HCT116 (cell line): ENCODE results near the gene PLAC9. TPM values are rescaled to one million over a fixed set of nuclear protein-coding genes. Genes with fewer than 3 reads are reported as not detected.

Experiments used
- ATAC-seq: fragments of 200-7000 bp; cut with Tn5 transposase; 2 replicates; pipeline ENCODE4 v1.9.1; 2020; ENCODE audit warnings: mild to moderate bottlenecking, moderate library complexity
- BruUV-seq: library from RNA; stranded (reverse); fragments of 400-500 nt; replicated peaks from 2 replicates; lab custom pipeline; 2021; lab: Mats Ljungman, UMichigan
- CTCF ChIA-PET: fragments of 300-600 bp; sonication (Branson Sonifier 250); formaldehyde crosslinking; loops from one replicate; lab custom pipeline; 2021; ENCODE audit warnings: antibody characterized with exemption; lab: Charles Lee
- POLR2A ChIA-PET: fragments of 300-600, 350-600 bp; sonication (Branson Sonifier 250); formaldehyde crosslinking; loops from one replicate; lab custom pipeline; 2021; ENCODE audit warnings: antibody characterized with exemption; lab: Charles Lee
- RAD21 ChIA-PET, 2 experiments: fragments of 300-600 bp; sonication (Branson Sonifier 250); formaldehyde crosslinking; loops; one replicate each; lab custom pipeline; 2023; ENCODE audit warnings: low total read pairs in 2 of 2; ENCODE audit not compliant: uncharacterized antibody in 2 of 2, unreplicated experiment in 2 of 2, low non-redundant PET in 1 of 2; lab: Charles Lee
- DNase-seq: peaks from one replicate; pipeline ENCODE4 v3.0.0-alpha.2; 2010; ENCODE audit warnings: low read depth, low spot score
- H2AFZ ChIP-seq: fragments of 200-600 bp; shearing (Covaris generic), sonication (generic); 2 replicates; pipeline ENCODE4 v1.6.1; 2017; ENCODE audit warnings: low read depth, mixed run types, mixed read lengths, antibody characterized with exemption, low read length; ENCODE audit not compliant: poor library complexity, severe bottlenecking
- H3K27ac ChIP-seq: 2 replicates; pipeline ENCODE4 v1.5.1; 2012; ENCODE audit warnings: low read depth, low read length
- H3K27me3 ChIP-seq: fragments of 200-600 bp; sonication (generic); 2 replicates; pipeline ENCODE4 v1.6.1; 2016; ENCODE audit warnings: mixed run types, low read length, mixed read lengths; ENCODE audit not compliant: insufficient read depth
- H3K36me3 ChIP-seq, 2 experiments: fragments of 200-500 bp in 1 of 2; fragments of 200-600 bp in 1 of 2; sonication (Bioruptor generic) in 1 of 2; sonication (generic) in 1 of 2; 2 replicates each; pipeline versions ENCODE4 v1.5.1 to v1.6.1; 2014 to 2016; ENCODE audit warnings: low read length in 2 of 2, inconsistent platforms in 1 of 2, mixed read lengths in 1 of 2, mixed run types in 1 of 2; ENCODE audit not compliant: insufficient read depth in 2 of 2, control insufficient read depth in 1 of 2
- H3K4me1 ChIP-seq, 2 experiments: fragments of 200-600 bp in 1 of 2; sonication (generic) in 1 of 2; 2 replicates each; pipeline versions ENCODE4 v1.5.1 to v1.6.1; 2012 to 2017; ENCODE audit warnings: low read length in 2 of 2, inconsistent platforms in 1 of 2, mild to moderate bottlenecking in 1 of 2, mixed read lengths in 1 of 2, mixed run types in 1 of 2, moderate library complexity in 1 of 2; ENCODE audit not compliant: insufficient read depth in 2 of 2, control insufficient read depth in 1 of 2
- H3K4me2 ChIP-seq: fragments of 200-600 bp; sonication (generic); 2 replicates; pipeline ENCODE4 v1.6.1; 2017; ENCODE audit warnings: mixed run types, low read length, mixed read lengths
- H3K4me3 ChIP-seq, 2 experiments: fragments of 200-600 bp in 1 of 2; sonication (generic) in 1 of 2; replicated peaks in 1 of 2; 2 replicates each; pipeline ENCODE4 v1.5.1; 2011 to 2016; ENCODE audit warnings: low read length in 2 of 2, control low read depth in 1 of 2, low read depth in 1 of 2, mild to moderate bottlenecking in 1 of 2, mixed read lengths in 1 of 2, mixed run types in 1 of 2
- H3K79me2 ChIP-seq: fragments of 200-600 bp; sonication (generic); 2 replicates; pipeline ENCODE4 v1.6.1; 2017; ENCODE audit warnings: mild to moderate bottlenecking, mixed run types, low read length, moderate library complexity, mixed read lengths; ENCODE audit not compliant: insufficient read depth
- H3K9ac ChIP-seq: fragments of 200-600 bp; sonication (generic); 2 replicates; pipeline ENCODE4 v1.6.1; 2016; ENCODE audit warnings: low read length, mixed read lengths
- H3K9me2 ChIP-seq: fragments of 200-600 bp; sonication (generic), shearing (Covaris generic); 2 replicates; pipeline ENCODE4 v1.6.1; 2017; ENCODE audit warnings: mixed run types, mild to moderate bottlenecking, moderate library complexity; ENCODE audit not compliant: insufficient read depth
- H3K9me3 ChIP-seq, 2 experiments: fragments of 200-500 bp in 1 of 2; fragments of 200-600 bp in 1 of 2; sonication (Bioruptor generic) in 1 of 2; sonication (generic) in 1 of 2; 2 replicates each; pipeline ENCODE4 v1.6.1; 2014 to 2017; ENCODE audit warnings: low read length in 2 of 2, mixed read lengths in 2 of 2, inconsistent platforms in 1 of 2, low read depth in 1 of 2, mild to moderate bottlenecking in 1 of 2, mixed run types in 1 of 2, moderate library complexity in 1 of 2; ENCODE audit not compliant: control insufficient read depth in 1 of 2, insufficient read depth in 1 of 2
- H4K20me1 ChIP-seq: fragments of 200-600 bp; sonication (generic), shearing (Covaris generic); 2 replicates; pipeline ENCODE4 v1.6.1; 2017; ENCODE audit warnings: mixed run types, mild to moderate bottlenecking, moderate library complexity; ENCODE audit not compliant: insufficient read depth
- ATF3 ChIP-seq: IDR thresholded peaks from 2 replicates; pipeline ENCODE4 v1.6.1; 2012
- CBX3 ChIP-seq: IDR thresholded peaks from 2 replicates; pipeline ENCODE4 v1.6.1; 2012; ENCODE audit warnings: low read depth
- CEBPB ChIP-seq: IDR thresholded peaks from 2 replicates; pipeline ENCODE4 v1.6.1; 2012; ENCODE audit warnings: low read depth
- CTCF ChIP-seq, 3 experiments: fragments of 200-600 bp in 1 of 3; sonication (generic) in 1 of 3; IDR thresholded peaks in 2 of 3; conservative IDR thresholded peaks in 1 of 3; 2 replicates each; pipeline ENCODE4 v1.5.1; 2012 to 2017; ENCODE audit warnings: low read depth in 2 of 3, low read length in 2 of 3, antibody characterized with exemption in 1 of 3, borderline replicate concordance in 1 of 3, control low read depth in 1 of 3, mild to moderate bottlenecking in 1 of 3, mixed read lengths in 1 of 3, mixed run types in 1 of 3, moderate library complexity in 1 of 3; ENCODE audit not compliant: insufficient read depth in 1 of 3
- ELF1 ChIP-seq: IDR thresholded peaks from 2 replicates; pipeline ENCODE4 v1.6.1; 2012; ENCODE audit warnings: low read depth, borderline replicate concordance
- EZH2 ChIP-seq: fragments of 200-600 bp; sonication (generic); IDR thresholded peaks from 2 replicates; pipeline ENCODE4 v1.6.1; 2017; ENCODE audit warnings: antibody characterized with exemption, mixed run types
- EZH2phosphoT487 ChIP-seq: fragments of 200-600 bp; IDR thresholded peaks from 2 replicates; pipeline ENCODE4 v1.6.1; 2018; ENCODE audit warnings: antibody characterized with exemption, borderline replicate concordance
- JUND ChIP-seq: IDR thresholded peaks from 2 replicates; pipeline ENCODE4 v1.6.1; 2012
- MAX ChIP-seq: IDR thresholded peaks from 2 replicates; pipeline ENCODE4 v1.6.1; 2012
- POLR2A ChIP-seq: IDR thresholded peaks from 2 replicates; pipeline ENCODE4 v1.7.0; 2011; ENCODE audit warnings: borderline replicate concordance; ENCODE audit not compliant: insufficient read depth, insufficient read length; ENCODE audit errors: extremely low read depth
- POLR2AphosphoS5 ChIP-seq: IDR thresholded peaks from 2 replicates; pipeline ENCODE4 v1.6.1; 2011; ENCODE audit warnings: mild to moderate bottlenecking, low read depth, low read length, moderate library complexity
- RAD21 ChIP-seq: IDR thresholded peaks from 2 replicates; pipeline ENCODE4 v1.6.1; 2012; ENCODE audit warnings: low read depth, mild to moderate bottlenecking
- REST ChIP-seq: IDR thresholded peaks from 2 replicates; pipeline ENCODE4 v1.6.1; 2012; ENCODE audit warnings: low read depth
- SIN3A ChIP-seq: IDR thresholded peaks from 2 replicates; pipeline ENCODE4 v1.6.1; 2012; ENCODE audit warnings: low read depth
- SRF ChIP-seq: IDR thresholded peaks from 2 replicates; pipeline ENCODE4 v1.6.1; 2012; ENCODE audit warnings: low read depth
- TCF7L2 ChIP-seq: IDR thresholded peaks from 2 replicates; pipeline ENCODE4 v1.7.0; 2011; ENCODE audit warnings: borderline replicate concordance, inconsistent platforms; ENCODE audit not compliant: insufficient read depth, insufficient read length; ENCODE audit errors: extremely low read depth
- YY1 ChIP-seq: IDR thresholded peaks from 2 replicates; pipeline ENCODE4 v1.6.1; 2011; ENCODE audit warnings: low read length, low read depth, moderate library complexity, mild to moderate bottlenecking; ENCODE audit not compliant: insufficient replicate concordance; ENCODE audit errors: extremely low read depth
- ZBTB33 ChIP-seq: IDR thresholded peaks from 2 replicates; pipeline ENCODE4 v1.6.1; 2011; ENCODE audit warnings: mild to moderate bottlenecking, low read length, moderate library complexity; ENCODE audit not compliant: insufficient replicate concordance; ENCODE audit errors: extremely low read depth
- ZFX ChIP-seq: fragments of 450-650 bp; IDR thresholded peaks from 2 replicates; pipeline ENCODE4 v1.6.1; 2017
- ZNF274 ChIP-seq: fragments of 200-500 bp; sonication (Bioruptor generic); IDR thresholded peaks from 2 replicates; pipeline ENCODE4 v1.6.1; 2014; ENCODE audit warnings: mild to moderate bottlenecking, low read depth, low read length, inconsistent platforms
- intact Hi-C: fragments of 100-400 bp; cut with micrococcal nuclease; formaldehyde crosslinking; loops from 2 replicates; pipeline ENCODE4 v1.10.0; 2022
- total RNA-seq: library from RNA; stranded (reverse); gene quantifications from one replicate; pipeline ENCODE4 v1.2.1, GENCODE V29; 2021; ENCODE audit not compliant: unreplicated experiment

The PLAC9 gene
- total RNA-seq, 1 experiment from 2014 or later: not detected

- intact Hi-C loops: no loop called here
- ChIA-PET CTCF (interaction anchor here (0.7 kb wide), 1 partner anchor 75 kb away, joined by 3 read pairs; no protein-coding TSS in a partner anchor), RAD21 (no interaction called here), POLR2A (no interaction called here)
- no peaks in the 10 kb centered on the region for H3K9me3 ChIP-seq
- ATAC-seq (no peak), DNase-seq (no peak)
- no peak overlapping the region for H3K27ac ChIP-seq
- no peaks in the 10 kb centered on the region for H4K20me1 ChIP-seq
- no peaks in the 10 kb centered on the region for H3K27me3 ChIP-seq
- H3K4me2 ChIP-seq: no peak overlapping the region
- no peaks in the 10 kb centered on the region for H3K9me2 ChIP-seq
- H3K4me1 ChIP-seq: peaks cover 0 to 2% of the 10 kb centered on the region in 2 experiments; a peak in 1 of 4 replicates
- H3K79me2 ChIP-seq: no peaks in the 10 kb centered on the region
- no peak overlapping the region for H3K4me3 ChIP-seq
- no TSS peak for BruUV-seq
- H3K9ac ChIP-seq: no peak overlapping the region
- no peak overlapping the region for H2AFZ ChIP-seq
- TF ChIP-seq EZH2 (no peak), CTCF (IDR thresholded peaks at IDR 0.05 in 2 of 3, conservative IDR thresholded peaks at IDR 0.05 in 1 of 3; ENCODE audit: borderline replicate concordance in 1 of 3, insufficient read depth in 1 of 3, low read depth in 2 of 3, low read length in 2 of 3) (no peak), CBX3 (no peak), MAX (no peak), YY1 (no peak), ELF1 (no peak), ZFX (no peak), SIN3A (no peak), RAD21 (no peak), EZH2phosphoT487 (no peak), POLR2AphosphoS5 (no peak), ATF3 (no peak), SRF (no peak), ZNF274 (no peak), JUND (no peak), REST (no peak), CEBPB (no peak), POLR2A (no peak), TCF7L2 (no peak), ZBTB33 (no peak)
- H3K36me3 ChIP-seq: no peaks in the 10 kb centered on the region
Measured at GRCh38 chr10:80137920-80138319, 5.4 kb downstream of the PLAC9 start.
